NCI-H1092 treated with DMSO at 0.1 percent for 48 hours (cell line): ENCODE measurements around the gene AGTR1.
A peak's percentile ranks its signal among the peaks of the same experiment; 100 is the strongest.
"Not testable (repeated sequence)": the region's sequence is repeated elsewhere in the genome, so short reads cannot be mapped to it uniquely, and the experiment has no call there.

Experiments
- DNase-seq: peaks from one replicate; lab custom pipeline; 2025; lab: John Stamatoyannopoulos, UW

AGTR1 gene

DNA sequence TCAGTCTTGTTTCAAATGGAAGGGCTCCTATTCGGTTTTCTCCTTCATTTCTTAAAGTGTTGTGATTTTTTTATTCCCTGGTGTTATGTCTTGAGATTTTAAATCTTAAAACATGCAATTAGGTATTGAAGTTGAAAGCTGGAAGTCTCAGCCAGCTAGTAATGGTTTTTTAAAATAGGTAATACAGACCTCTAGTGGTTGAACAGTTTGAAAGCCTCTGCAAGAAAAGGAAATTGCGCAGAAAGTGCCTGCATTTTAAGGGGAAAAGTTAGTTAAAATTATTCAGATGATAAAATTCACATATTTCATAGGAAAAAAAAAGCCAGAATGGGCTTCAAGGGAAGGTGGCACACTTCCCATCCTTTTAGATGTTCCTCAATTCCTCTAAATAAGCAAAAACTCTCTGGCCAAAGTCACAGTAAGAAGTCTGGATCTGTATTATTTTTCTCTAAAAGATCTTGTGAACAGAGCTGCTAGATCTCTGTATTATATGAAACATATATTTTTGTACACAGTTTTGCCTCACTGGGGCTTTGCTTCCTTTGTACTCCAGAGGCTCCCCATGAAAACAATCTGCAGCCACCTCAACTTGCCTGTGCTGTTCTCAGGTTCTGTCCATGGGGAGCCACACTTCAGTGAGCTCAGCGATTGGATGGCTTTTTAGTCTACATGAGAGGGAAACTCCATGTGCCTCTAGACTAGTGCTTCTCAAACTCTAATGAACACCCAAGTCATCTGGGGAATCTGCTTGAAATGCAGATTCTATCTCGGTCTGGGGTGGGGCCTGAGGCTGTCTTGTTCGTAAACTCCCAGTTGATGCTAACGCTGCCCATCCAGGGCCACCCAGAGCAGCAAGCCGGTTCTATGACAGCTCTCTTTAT, 21.5 kb downstream of the AGTR1 start:
- DNase-seq = peak; percentile 3

DNA sequence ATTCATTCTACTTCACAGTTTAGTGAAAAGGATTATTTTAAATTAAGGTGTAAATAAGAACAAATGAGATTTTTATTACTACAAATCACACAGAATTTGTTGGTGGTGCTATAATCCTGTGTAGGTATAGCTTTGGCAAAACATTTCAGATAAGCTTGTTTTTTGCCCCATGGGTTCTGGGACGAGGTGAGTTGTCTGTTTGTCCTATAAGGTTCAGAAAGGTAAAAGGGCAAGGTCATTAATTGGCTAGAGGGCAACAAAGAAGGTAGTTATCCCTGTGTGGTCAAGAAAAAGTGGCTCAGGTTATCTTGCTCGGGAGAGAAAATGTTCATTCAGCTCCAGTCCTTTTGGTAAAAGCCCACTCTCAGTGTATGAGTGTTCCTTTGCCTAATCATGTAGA, 23.2 kb downstream of the AGTR1 start:
- no peak for DNase-seq

DNA sequence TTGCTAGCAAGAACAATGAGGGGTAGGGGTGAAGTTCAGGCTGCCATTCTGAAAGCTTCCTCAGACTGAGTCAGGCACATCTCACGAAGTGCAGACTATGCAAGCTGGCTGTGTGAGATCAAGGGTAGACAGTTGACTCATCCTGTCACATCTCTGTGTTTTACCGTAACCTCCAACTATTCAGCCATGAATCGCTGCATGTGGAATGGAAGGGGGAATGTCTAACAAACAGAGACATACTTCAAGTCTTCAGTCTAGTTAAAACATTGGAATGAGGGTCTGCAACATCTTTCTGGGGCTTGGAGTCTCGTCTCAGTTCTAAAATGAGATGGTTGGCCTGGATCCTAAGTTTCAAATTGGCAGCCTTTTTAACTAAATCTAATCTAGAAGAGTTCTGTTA, 25.9 kb downstream of the AGTR1 start:
- no peak for DNase-seq

DNA sequence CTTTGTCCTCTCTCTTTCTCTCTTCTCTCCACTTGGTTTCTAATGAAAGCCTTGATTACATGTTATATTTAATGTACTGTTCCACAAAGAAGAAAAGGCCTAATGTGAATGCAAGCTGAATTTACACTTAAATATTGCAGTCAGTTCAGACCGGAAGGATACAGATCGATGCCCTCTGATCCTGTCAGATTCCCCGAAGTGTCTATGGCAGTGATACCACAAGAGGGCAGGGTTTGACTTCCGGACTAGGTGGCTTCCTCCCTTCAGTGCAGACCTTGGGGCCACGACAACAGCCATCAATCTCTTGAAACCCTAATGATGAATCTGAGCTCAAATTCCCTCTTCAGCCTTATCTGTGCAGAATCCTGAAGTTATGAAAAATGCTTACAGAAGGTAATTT, 29.5 kb downstream of the AGTR1 start:
- peak; percentile 37 for DNase-seq

DNA sequence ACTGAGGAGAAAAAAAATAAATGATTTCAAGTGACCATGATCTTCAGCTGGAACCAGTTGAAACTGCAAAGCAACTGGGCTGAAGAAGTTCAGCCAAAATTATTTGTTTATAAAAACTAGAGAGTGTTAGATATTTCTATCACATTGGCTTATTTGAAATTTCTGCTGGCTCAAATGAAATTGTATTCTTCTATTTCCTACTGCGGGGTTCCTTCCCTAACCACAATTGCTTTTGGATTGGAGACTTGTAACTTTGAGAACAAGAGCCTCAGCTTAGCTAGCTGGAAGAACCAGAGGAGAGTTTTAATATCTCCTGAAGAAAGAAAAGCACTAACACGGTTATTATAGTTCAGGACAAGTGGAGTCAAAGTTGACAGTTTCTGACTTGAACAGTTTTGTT, 31.1 kb downstream of the AGTR1 start:
- DNase-seq = no peak

DNA sequence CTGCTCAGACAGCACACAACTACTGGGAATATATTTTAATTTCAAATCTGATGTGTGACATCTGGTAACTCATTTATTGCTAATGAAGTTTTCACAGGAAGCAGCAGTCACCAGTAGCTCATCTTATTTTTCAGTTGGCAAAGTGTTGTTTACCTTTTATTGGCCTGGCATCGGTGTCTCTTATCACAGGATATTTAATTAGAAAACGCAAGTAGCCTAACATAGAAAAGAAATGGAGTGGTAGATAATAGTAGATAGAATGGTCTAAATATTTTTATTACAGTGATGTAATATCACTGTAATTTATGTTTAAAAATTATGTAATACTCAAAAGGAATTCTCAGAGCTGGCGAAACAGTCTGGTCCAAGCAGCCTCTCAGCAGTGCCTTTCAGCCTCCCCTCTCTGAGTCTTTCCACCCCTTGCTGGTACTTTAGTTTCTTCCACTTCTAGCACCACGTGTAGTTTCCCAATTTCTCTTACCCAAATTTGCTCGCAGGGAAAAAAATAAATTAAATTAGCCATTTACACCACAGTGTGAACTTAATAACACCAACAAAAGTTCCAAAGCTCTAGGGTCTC, 31.9 kb downstream of the AGTR1 start:
- DNase-seq = no peak

DNA sequence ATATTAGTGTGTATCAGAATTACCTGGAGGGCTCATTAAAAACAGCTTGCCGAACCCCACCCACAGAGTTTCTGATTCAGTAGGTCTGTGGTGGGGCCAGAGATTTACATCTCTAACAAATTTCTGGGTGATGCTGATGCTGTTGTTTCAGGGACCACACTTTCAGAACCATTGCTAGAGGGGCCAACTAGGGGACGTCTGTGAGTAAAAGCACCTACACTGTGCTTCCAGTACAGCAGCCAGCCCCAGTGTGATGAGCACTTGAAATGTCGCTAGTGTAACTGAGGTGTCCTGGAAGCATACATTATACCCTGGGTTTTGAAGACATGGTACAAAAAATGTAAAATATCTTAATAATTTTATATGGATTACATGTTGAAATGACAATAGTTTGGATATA, 33.0 kb downstream of the AGTR1 start:
- no peak for DNase-seq

DNA sequence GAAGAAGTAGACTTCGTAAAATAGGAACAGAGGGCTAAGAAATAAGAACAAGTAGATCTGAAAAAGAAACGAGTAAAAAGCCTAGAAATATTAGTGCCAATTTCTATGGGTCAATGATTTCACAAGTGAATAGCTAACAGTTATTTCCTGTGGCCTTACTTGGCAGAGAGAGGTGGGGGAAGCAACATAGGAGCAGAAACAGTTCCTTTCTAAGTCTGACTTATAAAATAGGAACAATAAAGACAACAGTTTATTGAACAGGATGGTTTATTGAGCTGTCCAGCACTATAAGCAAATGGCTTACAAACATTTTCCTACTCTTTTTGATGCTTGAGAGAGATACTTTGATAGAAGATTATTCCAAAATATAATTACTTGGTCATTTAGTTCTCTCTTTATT, 37.9 kb downstream of the AGTR1 start:
- no peak for DNase-seq

DNA sequence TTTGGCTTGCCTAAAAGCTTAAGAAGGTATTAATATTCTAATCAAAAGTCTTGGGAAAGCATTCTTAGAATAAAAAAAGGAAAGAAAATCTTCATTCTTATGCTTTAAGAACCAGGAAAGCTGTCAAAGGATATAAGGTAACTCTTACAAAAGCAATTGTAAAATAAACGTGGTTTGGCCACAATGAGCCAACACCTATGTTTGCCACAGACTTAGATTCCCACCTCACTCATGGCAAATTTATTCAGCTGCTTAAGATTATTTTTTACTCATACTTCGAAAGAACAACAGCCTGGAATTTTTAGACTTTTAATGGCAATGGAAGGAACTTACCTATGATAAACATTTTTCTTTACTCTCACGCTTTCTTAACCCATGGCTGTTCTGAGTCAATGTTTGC, 38.4 kb downstream of the AGTR1 start:
- no peak for DNase-seq

DNA sequence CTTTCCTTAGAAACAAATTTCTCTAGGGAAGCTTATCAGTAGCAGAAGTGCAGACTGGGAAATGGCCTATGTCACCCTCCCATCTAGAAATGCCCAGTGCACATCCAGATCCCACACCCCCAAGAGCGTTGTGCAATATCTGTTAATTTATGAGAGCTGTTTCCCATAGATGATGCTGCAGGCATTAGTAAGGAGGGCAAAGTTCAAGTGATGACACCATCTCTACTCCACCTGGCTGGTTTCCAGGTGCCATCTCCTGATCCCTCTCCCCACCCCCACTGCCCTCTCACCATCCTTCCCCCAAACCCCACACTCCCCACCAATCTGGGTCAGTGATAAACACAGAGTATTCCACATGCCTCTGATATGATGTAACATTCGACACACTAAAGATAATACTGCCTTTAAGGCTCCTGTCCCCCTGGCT, 39.4 kb downstream of the AGTR1 start:
- DNase-seq = no peak

DNA sequence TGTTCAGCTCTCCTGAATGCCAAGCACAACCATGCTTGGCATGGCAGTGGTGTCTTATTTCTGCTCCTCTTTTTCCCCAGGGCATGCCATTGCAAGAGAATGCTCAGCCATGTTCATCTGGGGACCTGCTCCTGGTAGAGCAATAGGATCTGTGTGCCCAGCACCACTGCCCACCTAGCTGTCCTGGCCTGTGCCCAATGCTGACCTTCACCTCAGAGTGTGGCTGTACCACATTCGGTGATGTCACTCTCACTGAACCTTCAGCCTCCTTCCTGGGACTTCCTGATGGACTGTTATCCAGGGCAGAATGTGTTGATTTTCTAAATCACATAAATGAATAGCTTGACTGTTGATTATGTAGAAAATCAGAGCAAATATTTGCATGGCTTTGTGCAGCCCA, 42.0 kb downstream of the AGTR1 start:
- no peak for DNase-seq

DNA sequence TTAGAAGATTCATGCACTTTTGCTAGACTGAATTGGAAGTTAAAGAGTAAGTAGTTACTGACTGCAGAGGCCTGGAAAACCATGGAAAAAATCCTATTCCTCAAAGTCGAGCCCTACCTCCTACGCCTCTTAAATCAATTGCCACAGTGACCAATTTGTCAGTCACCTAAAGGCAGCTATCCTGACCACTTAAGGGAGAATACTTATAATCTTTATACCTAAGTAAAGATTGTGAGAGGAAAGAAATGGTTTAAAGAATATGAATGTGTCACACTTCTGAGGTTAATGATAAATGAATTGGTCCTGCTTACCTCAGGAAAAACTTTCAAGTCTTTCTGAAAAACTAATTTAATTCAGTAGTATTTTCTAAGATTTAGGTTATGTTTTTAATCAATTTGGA, 42.6 kb downstream of the AGTR1 start:
- no peak for DNase-seq

DNA sequence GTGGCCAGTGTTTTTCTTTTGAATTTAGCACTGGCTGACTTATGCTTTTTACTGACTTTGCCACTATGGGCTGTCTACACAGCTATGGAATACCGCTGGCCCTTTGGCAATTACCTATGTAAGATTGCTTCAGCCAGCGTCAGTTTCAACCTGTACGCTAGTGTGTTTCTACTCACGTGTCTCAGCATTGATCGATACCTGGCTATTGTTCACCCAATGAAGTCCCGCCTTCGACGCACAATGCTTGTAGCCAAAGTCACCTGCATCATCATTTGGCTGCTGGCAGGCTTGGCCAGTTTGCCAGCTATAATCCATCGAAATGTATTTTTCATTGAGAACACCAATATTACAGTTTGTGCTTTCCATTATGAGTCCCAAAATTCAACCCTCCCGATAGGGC, 43.5 kb downstream of the AGTR1 start:
- no peak for DNase-seq

DNA sequence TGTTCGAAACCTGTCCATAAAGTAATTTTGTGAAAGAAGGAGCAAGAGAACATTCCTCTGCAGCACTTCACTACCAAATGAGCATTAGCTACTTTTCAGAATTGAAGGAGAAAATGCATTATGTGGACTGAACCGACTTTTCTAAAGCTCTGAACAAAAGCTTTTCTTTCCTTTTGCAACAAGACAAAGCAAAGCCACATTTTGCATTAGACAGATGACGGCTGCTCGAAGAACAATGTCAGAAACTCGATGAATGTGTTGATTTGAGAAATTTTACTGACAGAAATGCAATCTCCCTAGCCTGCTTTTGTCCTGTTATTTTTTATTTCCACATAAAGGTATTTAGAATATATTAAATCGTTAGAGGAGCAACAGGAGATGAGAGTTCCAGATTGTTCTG, 44.4 kb downstream of the AGTR1 start:
- no peak for DNase-seq

DNA sequence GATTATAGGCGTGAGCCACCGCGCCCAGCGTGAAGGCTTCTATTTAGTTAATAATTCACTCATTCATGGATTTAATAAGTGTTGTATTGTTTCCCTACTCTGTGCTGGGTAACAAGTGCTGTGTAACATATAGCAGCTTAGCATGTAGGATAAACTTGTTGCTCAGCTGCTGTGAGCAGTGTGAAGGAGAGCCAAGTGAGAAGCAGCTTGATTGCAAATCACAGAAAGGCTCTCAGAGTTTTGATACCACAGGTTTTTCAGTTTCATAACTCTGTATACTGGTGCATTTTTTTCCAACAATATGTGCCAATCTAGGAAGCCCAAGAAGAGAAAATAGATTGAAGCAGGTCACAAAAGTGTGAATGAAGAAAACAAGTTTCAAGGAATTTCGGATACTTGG, 48.4 kb downstream of the AGTR1 start:
- no peak for DNase-seq

DNA sequence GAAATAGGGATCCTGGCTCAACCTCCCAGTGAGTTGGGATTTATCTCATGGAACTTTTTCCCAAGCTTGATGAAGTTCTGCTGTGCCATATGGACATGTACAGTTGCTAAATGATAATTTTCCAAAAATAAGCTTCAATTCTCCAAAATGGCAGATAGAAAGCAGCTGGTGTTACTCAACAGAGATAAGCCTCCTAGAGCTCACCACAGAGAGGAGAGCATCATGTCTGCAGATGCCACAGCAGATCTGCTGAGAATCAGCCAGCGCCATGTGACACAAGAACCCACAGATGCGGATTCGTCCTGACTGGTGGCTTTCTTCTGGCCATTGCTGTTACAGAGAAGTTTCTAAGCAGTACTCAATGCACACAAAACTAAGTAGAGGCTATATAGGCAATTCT, 50.6 kb downstream of the AGTR1 start:
- no peak for DNase-seq

DNA sequence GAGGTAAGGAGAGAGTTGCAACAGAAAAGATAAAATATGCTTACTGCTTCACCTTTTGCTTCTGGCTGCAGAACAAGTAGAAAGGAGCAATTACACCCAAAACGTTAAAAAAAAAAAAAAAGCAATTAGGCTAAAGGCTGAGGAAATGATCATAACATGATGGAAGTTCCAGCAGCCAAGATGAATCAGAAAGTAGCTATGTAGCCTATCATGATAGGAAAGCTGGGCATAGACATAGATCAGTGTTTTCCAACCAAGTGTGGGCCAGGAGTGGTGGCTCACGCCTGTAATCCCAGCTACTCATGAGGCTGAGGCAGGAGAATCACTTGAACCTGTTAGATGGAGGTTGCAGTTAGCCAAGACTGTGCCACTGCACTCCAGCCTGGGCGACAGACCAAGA, 52.6 kb downstream of the AGTR1 start:
- DNase-seq = no peak

DNA sequence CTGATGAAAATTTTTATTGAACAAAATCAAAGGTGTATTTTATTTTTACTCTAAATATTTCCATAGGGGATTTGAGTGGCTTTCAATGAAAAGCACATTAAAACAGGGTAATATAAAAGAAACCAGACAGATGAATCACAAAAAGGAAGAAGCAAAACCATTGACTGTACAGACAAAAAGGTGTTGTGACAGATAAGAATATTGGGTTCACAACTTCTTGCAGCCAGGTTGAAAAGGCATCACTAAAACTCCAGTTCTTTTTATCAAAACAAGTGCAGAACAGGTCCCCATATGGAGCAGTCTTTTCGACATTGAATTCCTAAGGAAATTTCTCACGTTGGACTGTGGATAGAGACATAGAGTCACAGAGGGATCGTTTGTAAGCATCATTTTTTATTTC, 53.8 kb downstream of the AGTR1 start:
- DNase-seq = no peak

DNA sequence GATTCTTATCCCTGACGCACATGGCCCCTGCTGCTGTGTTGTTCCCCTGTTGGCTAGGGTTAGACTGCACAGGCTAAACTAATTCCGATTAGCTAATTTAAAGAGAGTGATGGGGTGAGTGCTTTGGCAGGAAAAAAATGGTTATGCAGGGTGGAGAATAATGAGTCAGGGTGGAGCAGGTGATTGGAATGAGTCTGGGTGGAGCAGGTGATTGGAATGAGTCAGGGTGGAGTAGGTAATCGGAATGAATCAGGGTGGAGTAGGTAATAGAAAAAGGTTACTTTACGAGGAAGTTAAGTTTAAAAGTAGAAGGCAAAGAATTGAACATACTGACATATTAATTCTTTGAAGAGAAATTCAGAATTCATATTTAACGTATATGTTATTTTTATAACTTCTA, 55.7 kb downstream of the AGTR1 start:
- not testable (repeated sequence) for DNase-seq

DNA sequence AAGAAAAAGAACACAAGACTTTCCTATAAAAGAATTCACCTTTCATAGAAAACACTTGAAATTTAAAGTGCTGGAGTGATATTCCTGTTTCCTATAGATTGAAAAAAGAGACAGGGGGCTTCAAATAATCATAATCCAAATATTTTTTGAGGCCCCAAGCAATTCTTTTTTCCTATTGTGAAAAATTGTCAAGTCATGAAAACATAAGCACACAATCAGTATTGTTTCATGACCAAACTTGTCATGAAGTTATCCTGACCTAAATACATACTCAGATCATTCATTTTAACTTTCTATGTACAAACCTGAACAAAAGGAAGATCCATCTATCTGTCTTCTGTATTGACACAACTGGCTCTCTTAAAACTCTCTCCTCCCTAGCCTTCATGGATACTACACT, 57.9 kb downstream of the AGTR1 start:
- DNase-seq = no peak

DNA sequence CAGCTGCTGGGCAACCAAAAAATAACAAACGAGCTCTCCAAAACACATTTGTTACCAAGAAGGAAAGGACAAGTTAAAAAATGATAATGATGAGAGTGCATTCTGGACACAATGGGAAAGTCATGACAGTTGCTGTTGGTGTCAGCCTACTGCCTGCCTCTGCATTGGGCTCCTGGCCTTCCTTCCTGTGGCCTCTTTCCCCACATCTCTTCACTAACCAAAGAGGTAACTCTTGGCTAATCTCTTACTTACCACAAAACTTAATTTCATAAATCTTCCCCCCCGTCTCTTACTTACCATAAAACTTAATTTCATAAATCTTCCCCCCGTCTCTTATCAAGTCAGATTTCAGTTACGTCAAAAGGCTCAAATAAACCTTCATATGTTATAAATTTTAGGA, 58.6 kb downstream of the AGTR1 start:
- DNase-seq = no peak

DNA sequence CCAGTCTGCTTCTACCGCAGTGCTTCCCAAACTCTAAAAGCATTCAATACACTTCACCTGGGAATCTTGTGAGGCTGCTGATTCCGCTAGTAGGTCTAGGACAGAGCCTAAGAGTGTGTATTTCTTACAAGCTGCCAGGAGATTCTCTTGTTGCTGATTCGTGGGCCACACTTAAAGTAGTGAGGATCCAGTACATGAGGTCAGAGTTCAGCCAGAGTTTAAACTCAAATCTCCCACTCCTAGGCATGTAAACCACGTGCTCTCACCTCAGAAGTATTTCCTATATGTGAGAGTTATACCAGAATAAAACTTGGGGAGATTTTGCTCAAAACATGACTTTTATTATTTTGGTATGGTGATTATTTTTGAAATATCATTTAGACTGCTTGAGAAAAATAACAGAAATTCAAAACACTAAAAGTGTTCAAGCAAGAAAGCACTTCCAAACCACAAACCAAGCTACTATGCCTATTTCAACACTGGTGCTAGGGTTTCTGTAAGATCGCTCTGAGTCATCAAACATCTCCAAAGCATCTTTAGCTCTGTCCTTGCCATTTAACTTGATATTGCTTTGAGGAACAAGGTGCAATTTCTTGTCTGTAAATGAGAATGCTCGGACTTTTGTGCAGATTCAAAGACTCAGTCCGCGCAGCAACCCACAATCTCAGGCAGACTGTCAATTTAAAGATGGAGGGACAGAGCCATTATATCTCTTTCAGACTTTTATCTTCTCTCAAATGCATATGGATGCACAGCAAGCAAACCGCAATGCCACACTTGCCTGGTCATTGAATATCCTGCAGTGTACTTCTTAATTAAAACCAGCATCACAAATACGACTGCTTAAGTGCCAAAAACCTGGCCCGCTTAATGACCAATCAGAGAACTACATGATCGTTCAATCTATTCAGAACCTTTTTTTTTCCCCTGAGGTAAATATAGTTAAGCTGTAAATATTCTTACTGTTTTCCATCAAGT, 59.8 kb downstream of the AGTR1 start:
- DNase-seq = no peak
